Mucosa of stomach (tissue), 1 donor: ENCODE measurements around the gene KIAA1614.

Experiments used
- H3K27me3 ChIP-seq: one replicate; pipeline ENCODE4 v1.7.0; 2013; ENCODE audit warnings: mild to moderate bottlenecking, low read length; ENCODE audit not compliant: control insufficient read depth, insufficient read depth
- H3K36me3 ChIP-seq: one replicate; pipeline ENCODE4 v1.7.0; 2013; ENCODE audit warnings: low read length; ENCODE audit not compliant: control insufficient read depth, insufficient read depth
- H3K4me1 ChIP-seq: one replicate; pipeline ENCODE4 v1.7.0; 2013; ENCODE audit warnings: mild to moderate bottlenecking, low read length; ENCODE audit not compliant: control insufficient read depth, insufficient read depth
- H3K4me3 ChIP-seq: one replicate; pipeline ENCODE4 v1.7.0; 2013; ENCODE audit warnings: low read length
- H3K9ac ChIP-seq: one replicate; pipeline ENCODE4 v1.7.0; 2013; ENCODE audit warnings: mild to moderate bottlenecking, low read length, moderate library complexity
- H3K9me3 ChIP-seq: one replicate; pipeline ENCODE4 v1.7.0; 2013; ENCODE audit warnings: mild to moderate bottlenecking, low read length, moderate library complexity; ENCODE audit not compliant: control insufficient read depth
- donor health status: Pancreatic carcinoma.

KIAA1614 gene

DNA sequence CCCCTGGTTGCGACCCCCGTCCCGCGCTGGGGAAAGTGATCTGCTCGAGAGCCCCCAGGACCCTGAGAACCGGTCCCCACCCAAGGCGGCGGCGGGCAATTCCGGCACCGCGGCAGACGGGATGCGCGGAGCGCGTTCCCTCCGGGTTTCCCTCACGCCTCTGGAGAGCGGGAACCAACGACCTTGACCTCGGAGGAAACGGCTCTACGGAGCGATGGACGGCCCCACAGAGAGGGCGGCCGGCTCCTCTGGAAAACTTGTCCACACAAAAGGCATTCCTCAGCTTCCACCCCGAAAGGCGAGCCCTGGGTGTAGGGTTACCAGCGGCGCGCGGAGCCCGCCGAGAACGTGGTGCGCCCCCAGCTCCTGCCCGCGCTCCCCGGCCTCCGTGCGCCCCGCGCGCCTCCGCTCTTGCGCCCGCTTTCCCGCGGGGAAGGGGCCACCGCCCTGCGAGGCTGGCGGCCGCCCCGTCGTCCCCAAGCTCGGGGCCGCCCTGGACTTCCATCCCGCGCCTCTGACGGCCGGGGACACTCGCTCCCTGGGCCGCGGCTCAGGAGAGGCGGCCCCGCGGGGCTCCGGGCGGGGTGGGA, 391 bp upstream of the KIAA1614 start:
- H3K36me3 ChIP-seq: no peaks in the 10 kb centered on the region
- peaks cover 26% of the 10 kb centered on the region for H3K27me3 ChIP-seq
- peak overlapping the region; percentile 34 for H3K9ac ChIP-seq

GRCh38 chr1:180915426-180915965, 2.8 kb downstream of the KIAA1614 start:
- Histone ChIP-seq H3K9ac (no peak overlapping the region), H3K4me1 (peaks cover 8% of the 10 kb centered on the region), H3K27me3 (peaks cover 23% of the 10 kb centered on the region), H3K9me3 (no peaks in the 10 kb centered on the region), H3K36me3 (no peaks in the 10 kb centered on the region), H3K4me3 (no peak overlapping the region)

More for the DNA sequence above, 391 bp upstream of the KIAA1614 start:
- Histone ChIP-seq H3K4me1 (peaks cover 8% of the 10 kb centered on the region), H3K4me3 (peak overlapping the region; percentile 14), H3K9me3 (no peaks in the 10 kb centered on the region)

GRCh38 chr1:180916012-180916770, 3.5 kb downstream of the KIAA1614 start:
- Histone ChIP-seq H3K9me3 (no peaks in the 10 kb centered on the region), H3K36me3 (no peaks in the 10 kb centered on the region), H3K27me3 (peaks cover 23% of the 10 kb centered on the region), H3K4me3 (no peak overlapping the region), H3K9ac (no peak overlapping the region), H3K4me1 (peaks cover 8% of the 10 kb centered on the region)

GRCh38 chr1:180916771-180917170, 4.1 kb downstream of the KIAA1614 start:
- peaks cover 20% of the 10 kb centered on the region for H3K27me3 ChIP-seq
- H3K4me1 ChIP-seq: peaks cover 4% of the 10 kb centered on the region
- no peaks in the 10 kb centered on the region for H3K9me3 ChIP-seq
- H3K4me3 ChIP-seq: no peak overlapping the region
- H3K36me3 ChIP-seq: no peaks in the 10 kb centered on the region
- no peak overlapping the region for H3K9ac ChIP-seq

GRCh38 chr1:180917306-180918065, 4.8 kb downstream of the KIAA1614 start:
- Histone ChIP-seq H3K4me3 (no peak overlapping the region), H3K9ac (no peak overlapping the region), H3K27me3 (peaks cover 13% of the 10 kb centered on the region), H3K9me3 (no peaks in the 10 kb centered on the region), H3K36me3 (no peaks in the 10 kb centered on the region), H3K4me1 (no peaks in the 10 kb centered on the region)

DNA sequence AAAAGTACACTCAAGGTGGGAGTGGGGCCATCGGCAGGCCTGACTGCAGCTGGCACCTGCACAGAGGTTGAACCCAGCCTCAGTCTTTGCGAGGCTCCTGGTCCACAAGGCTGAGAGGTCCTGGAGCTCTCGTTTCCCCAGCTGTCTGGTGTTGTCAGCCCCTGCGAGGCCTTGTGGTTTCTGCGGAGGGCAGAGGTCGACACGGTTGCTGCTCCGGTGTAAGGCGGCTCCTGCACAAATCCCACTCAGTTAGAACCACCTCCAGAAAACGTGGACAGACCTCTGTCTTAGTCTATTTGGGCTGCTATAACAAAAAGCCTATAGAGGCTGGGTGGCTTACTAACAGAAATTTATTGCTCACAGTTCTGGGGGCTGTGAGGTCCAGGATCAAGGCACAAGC, 5.8 kb downstream of the KIAA1614 start:
- no peak overlapping the region for H3K9ac ChIP-seq
- no peaks in the 10 kb centered on the region for H3K4me1 ChIP-seq
- H3K27me3 ChIP-seq: peaks cover 2% of the 10 kb centered on the region
- H3K36me3 ChIP-seq: no peaks in the 10 kb centered on the region
- no peaks in the 10 kb centered on the region for H3K9me3 ChIP-seq
- no peak overlapping the region for H3K4me3 ChIP-seq

DNA sequence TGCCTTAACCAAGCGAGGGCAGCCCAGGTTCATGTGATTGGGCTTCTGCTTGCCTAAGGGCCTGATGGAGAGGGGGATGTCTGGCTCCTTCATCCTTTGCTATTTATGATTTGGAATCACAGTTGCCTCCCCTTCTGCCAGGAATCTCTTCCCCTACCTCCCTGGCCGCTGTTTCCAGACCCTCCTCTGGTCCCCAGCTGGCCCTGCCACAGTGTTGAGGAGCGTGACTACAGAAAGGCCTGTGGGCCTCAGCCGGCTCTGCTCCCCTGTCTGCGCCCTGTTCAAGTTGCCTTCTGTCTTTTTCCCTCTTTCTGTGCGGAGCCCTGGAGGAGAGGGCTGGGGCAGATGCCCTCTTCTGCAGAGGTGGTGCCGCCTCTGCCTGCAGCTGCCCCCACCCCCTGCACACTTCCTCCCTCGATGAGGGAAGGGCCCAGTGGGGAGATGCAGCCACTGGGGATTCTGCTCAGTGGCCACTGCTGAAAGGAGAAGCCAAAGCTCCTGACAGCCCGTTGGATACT, 6.5 kb downstream of the KIAA1614 start:
- Histone ChIP-seq H3K4me1 (no peaks in the 10 kb centered on the region), H3K9me3 (no peaks in the 10 kb centered on the region), H3K4me3 (no peak overlapping the region), H3K27me3 (no peaks in the 10 kb centered on the region), H3K36me3 (no peaks in the 10 kb centered on the region), H3K9ac (no peak overlapping the region)

DNA sequence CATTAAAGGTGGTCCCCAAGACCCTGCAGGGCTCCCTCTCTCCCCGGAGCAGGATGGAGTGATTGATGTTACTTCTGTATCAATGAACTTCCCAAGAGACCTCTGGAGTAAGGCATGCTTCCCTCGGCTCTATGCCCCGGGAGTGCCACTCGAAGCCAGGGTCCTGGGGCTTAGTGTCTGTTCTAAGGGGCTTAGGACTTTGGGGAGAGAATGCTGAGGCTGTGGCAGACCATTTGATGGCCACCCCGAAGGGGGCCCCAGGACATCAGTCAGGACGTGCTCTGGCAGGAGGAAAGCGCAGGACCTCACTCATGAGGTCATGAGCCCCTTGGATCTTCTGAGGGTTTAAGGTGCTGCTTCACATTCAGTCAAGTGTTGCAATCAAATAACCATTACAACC, 7.5 kb downstream of the KIAA1614 start:
- H3K27me3 ChIP-seq: no peaks in the 10 kb centered on the region
- no peaks in the 10 kb centered on the region for H3K4me1 ChIP-seq
- no peaks in the 10 kb centered on the region for H3K9me3 ChIP-seq
- H3K4me3 ChIP-seq: no peak overlapping the region
- no peak overlapping the region for H3K9ac ChIP-seq
- H3K36me3 ChIP-seq: no peaks in the 10 kb centered on the region

DNA sequence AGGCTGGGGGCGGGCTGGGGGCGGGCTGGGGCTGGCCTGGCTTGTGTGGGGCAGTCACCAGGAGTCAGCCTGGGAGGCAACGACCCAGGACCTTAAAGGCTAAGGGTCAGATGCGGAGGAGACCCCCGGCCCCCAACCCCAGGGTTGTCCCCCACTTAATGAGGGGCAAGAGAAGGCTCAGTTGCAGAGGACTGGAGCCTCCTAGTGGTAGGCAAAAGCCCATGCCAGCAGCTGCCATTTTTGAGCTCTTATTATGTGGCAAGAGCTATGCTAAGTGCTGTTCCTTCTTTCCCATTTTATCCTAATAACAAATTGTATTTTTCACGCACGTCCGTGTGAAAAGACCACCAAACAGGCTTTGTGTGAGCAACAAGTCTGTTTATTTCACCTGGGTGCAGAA, 8.0 kb downstream of the KIAA1614 start:
- Histone ChIP-seq H3K27me3 (no peaks in the 10 kb centered on the region), H3K9ac (no peak overlapping the region), H3K4me1 (peaks cover 4% of the 10 kb centered on the region)

GRCh38 chr1:180921386-180921785, 8.7 kb downstream of the KIAA1614 start:
- no peak overlapping the region for H3K9ac ChIP-seq
- no peaks in the 10 kb centered on the region for H3K27me3 ChIP-seq
- H3K9me3 ChIP-seq: no peaks in the 10 kb centered on the region
- H3K36me3 ChIP-seq: no peaks in the 10 kb centered on the region
- no peak overlapping the region for H3K4me3 ChIP-seq
- peaks cover 11% of the 10 kb centered on the region for H3K4me1 ChIP-seq

More for the DNA sequence above, 8.0 kb downstream of the KIAA1614 start:
- Histone ChIP-seq H3K9me3 (no peaks in the 10 kb centered on the region), H3K4me3 (no peak overlapping the region), H3K36me3 (no peaks in the 10 kb centered on the region)

GRCh38 chr1:180921891-180922630, 9.4 kb downstream of the KIAA1614 start:
- H3K4me1 ChIP-seq: peaks cover 17% of the 10 kb centered on the region
- no peaks in the 10 kb centered on the region for H3K36me3 ChIP-seq

More at GRCh38 chr1:180921891-180922630, 9.4 kb downstream of the KIAA1614 start:
- H3K9ac ChIP-seq: no peak overlapping the region
- no peaks in the 10 kb centered on the region for H3K9me3 ChIP-seq
- H3K4me3 ChIP-seq: no peak overlapping the region
- H3K27me3 ChIP-seq: no peaks in the 10 kb centered on the region
